NCI-H2081 (cell line): Measurements from ENCODE around the gene ZSCAN5A.
A peak's percentile ranks its signal among the peaks of the same experiment; 100 is the strongest.
"Not testable (repeated sequence)": the region's sequence is repeated elsewhere in the genome, so short reads cannot be mapped to it uniquely, and the experiment has no call there.

Source experiments
- DNase-seq, 2 experiments: peaks; one replicate each; lab custom pipeline; 2025; lab: John Stamatoyannopoulos, UW

The ZSCAN5A gene

DNA sequence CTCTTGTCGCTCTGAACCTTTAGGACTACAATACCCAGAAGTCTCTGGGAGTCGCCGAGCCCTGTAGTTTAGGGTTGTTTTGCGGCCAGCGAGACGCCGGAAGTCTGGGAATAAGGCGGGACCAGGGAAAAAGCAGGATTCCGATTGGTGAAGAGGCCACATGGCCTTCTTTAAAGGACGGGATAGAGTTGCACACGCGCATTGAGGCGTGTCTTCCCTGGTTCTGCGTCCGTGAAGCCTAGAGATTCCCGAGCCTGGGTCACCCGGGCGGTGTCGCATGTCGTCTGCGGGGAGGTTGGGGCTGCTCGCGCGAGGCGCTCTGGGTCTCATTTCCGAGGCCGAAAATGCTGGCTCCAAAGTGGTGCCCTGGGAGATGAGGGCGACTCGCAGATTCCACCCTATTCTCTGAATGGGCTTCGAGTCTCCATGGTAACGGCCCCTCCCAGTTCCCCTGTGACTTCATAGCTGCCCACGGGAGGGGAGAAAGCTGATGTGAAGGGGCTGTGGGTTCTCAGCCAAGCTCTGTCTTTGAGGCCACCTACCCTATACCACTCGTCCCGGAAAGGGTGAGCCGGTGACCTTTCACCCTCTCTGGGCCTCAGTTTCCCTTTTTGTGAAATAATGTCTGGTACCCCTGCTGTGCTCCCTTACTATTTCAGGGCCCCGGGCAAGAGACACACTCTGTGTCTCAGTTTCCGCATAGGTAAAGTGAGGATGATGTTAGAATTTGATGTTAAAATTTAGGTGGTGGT lies 614 bp upstream of the ZSCAN5A start:
- DNase-seq, result peak; percentile 97

GRCh38 chr19:56314018-56314380 lies 640 bp downstream of the ZSCAN5A start:
- peak; percentile 40 to 75 for DNase-seq

DNA sequence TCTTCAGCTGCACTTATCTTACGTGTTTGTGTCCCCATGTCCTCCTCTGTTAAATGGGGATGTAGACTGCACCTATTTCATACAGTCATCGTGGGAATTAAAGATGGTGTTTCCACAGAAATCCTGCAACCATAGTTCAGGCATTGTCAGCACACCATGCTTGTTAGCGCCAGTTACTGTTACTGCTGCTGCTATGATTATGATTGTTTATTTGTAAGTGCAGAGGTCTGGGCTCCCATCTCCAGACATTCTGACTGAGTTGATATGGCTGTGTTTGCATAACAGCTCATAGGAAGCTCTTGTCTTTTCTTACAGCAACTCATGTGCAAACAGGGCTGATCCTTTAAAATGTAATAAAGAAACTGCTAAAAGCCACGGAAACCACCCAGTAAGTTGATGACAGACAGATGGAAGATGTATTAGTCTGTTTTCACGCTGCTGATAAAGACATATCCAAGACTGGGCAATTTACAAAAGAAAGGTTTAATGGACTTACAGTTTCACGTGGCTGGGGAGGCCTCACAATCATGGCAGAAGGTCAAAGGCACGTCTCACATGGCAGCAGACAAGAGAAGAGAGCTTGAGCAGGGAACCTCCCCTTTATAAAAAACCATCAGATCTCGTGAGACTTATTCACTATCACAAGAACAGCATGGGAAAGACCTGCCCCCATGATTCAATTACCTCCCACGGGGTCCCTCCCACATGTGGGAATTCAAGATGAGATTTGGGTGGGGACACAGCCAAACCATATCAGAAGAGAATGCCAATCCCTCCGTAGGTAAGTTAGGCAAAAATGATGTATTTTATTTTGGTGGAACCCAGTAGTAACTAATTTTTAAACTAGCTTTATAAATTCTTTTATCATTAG lies 1.6 kb downstream of the ZSCAN5A start:
- no peak for DNase-seq

DNA sequence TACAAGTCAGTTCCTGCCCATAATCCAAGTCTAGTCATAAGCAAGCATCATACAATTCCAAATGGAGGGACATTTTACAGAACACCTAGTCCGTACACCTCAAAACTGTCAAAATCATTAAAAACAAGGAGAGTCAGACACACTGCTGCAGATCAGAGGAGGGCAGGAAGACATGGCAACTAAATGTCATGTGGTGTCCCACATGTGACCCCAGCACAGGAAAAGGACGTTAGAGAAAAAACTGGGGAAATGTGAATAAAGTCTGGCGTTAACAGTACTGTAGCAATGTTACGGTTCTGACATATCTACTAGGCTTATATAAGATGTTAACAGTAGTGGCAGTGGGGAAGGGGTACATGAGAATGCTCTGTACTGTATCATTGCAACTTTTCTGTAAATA lies 2.3 kb downstream of the ZSCAN5A start:
- no peak for DNase-seq

GRCh38 chr19:56310462-56310861 lies 4.2 kb downstream of the ZSCAN5A start:
- no peak for DNase-seq

DNA sequence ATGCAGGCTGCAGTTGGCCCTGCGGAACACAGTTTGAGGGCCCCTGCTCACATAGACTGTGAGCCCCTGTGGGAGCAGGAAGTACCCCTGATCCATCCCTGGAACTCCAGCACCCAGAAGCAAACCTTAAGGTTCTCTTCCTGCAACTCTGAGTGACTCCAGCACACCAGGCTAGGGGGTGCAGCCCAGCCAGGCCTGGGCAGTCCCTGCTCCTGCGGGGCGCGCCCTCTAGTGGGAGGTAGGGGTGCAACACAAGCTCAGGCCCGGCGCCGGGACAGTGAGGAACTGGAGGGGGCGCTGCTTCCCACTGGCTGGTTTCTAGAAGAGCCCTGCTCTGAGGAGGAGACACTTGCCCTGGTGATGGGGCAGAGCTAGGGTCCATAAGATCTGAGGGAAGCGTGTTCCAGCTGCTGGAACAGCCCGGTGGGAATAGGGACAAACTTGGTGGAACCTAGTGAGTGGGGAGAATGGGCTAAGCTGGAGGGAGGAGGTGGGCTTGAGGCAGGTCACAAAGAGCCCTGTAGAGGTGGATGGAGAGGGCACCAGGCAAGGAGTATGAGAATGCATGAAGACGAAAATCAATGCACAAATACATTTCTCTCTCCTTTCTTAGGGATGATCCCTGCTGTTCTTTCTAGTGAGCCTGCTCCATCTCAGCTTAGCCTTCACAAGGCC lies 5.0 kb downstream of the ZSCAN5A start:
- peak; percentile 24 to 37 for DNase-seq

- DNase-seq, result no peak
These were observed 5.8 kb downstream of the ZSCAN5A start for GRCh38 chr19:56308792-56309191.

GRCh38 chr19:56307062-56307461 lies 7.6 kb downstream of the ZSCAN5A start:
- not testable (repeated sequence) for DNase-seq

DNA sequence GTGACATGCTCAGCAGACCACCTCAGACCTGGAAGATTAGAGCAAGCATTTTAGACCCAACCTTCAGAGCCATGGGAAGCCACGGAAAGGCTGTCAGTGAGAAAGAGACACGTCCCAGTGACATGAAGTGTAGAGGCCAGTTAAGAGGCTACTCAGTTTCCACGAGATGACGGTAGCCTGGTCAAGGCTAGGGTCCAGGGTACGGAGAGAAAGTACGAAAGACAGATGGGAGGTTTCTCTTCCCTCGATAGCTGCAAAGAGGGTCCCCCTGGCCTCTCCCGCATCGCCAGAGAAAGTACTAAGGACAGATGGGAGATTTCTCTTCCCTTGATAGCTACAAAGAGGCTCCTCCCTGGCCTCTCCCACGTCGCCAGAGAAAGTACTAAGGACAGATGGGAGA lies 8.6 kb downstream of the ZSCAN5A start:
- no peak for DNase-seq

GRCh38 chr19:56304243-56304642 lies 10.4 kb downstream of the ZSCAN5A start:
- no peak for DNase-seq

- DNase-seq, result no peak
These were observed 12.6 kb downstream of the ZSCAN5A start for GRCh38 chr19:56301886-56302620.

- no peak for DNase-seq
These were observed 13.5 kb downstream of the ZSCAN5A start for GRCh38 chr19:56301155-56301554.

DNA sequence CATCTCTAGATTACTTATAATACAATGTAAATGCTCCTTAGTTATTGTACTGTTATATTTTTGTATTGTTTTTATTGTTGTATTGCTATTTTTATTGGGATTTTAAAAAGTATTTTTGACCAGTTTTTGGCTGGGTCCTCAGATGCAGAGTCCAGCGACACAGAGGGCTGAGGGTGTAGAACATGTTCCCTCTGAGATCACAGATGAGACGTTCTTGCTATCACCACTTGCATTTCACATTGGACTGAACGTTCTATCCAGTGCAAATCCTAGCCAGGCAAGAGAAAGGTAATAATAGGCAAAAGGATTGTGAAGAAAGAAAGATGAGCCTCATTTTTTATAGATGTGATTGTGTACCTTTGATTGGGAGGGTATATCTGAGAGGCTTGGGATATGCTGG lies 15.0 kb downstream of the ZSCAN5A start:
- no peak for DNase-seq

- no peak for DNase-seq
These were observed 17.6 kb downstream of the ZSCAN5A start for GRCh38 chr19:56297010-56297409.

- DNase-seq, result no peak
These were observed 18.8 kb downstream of the ZSCAN5A start for GRCh38 chr19:56295531-56296455.

- DNase-seq, result peak; percentile 60 to 86
These were observed 20.1 kb downstream of the ZSCAN5A start for GRCh38 chr19:56294549-56294948.

DNA sequence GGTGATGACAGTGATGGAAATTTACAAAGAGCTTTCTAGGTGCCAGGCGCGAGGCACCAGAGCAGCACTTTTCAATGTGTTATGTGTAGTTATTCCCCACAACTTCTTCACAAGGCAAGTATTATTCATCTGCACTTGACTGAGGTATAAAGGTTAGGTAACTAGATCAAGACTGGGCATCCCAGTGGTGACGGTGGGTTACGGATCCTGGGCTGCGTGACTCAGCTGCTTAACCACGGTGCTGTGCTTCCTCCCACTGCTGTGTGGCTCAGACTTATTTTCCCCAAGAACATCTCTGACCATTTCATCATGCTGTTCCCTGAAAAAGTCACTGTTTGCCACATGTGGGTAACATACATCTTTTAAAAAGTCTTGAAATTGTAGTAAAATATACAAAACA lies 22.8 kb downstream of the ZSCAN5A start:
- no peak for DNase-seq

GRCh38 chr19:56290104-56290503 lies 24.5 kb downstream of the ZSCAN5A start:
- DNase-seq, result no peak

- DNase-seq, result no peak
These were observed 29.9 kb downstream of the ZSCAN5A start for GRCh38 chr19:56284746-56285145.

- no peak for DNase-seq
These were observed 31.8 kb downstream of the ZSCAN5A start for GRCh38 chr19:56282809-56283208.

GRCh38 chr19:56273563-56274117 lies 41.0 kb downstream of the ZSCAN5A start:
- no peak for DNase-seq
